RWPE2 (cell line): ENCODE measurements around the gene LRRC45.

Source experiments
- ATAC-seq: fragments of 200-7000 bp; cut with Tn5 transposase; 3 replicates; pipeline ENCODE4 v1.9.1; 2021; ENCODE audit warnings: low read depth
- DNase-seq: peaks from one replicate; pipeline ENCODE4 v3.0.0-alpha.2; 2020; ENCODE audit warnings: low spot score
- H3K27ac ChIP-seq: fragments of 450-650 bp; 2 replicates; pipeline ENCODE4 v1.5.1; 2017; ENCODE audit warnings: mild to moderate bottlenecking; ENCODE audit not compliant: poor library complexity, severe bottlenecking
- H3K27me3 ChIP-seq: fragments of 250-450 bp; sonication (Bioruptor Pico); 2 replicates; pipeline ENCODE4 v1.5.1; 2021; ENCODE audit warnings: mild to moderate bottlenecking, moderate library complexity; ENCODE audit not compliant: insufficient read depth, poor library complexity, severe bottlenecking
- H3K36me3 ChIP-seq: fragments of 250-450 bp; sonication (Bioruptor Pico); 2 replicates; pipeline ENCODE4 v1.5.1; 2020; ENCODE audit warnings: low read depth, mild to moderate bottlenecking, moderate library complexity
- H3K4me1 ChIP-seq: fragments of 250-450 bp; sonication (Bioruptor Pico); 2 replicates; pipeline ENCODE4 v1.5.1; 2021; ENCODE audit warnings: mild to moderate bottlenecking, moderate library complexity; ENCODE audit not compliant: insufficient read depth, poor library complexity, severe bottlenecking
- H3K4me3 ChIP-seq: fragments of 250-450 bp; sonication (Bioruptor Pico); 2 replicates; pipeline ENCODE4 v1.5.1; 2021; ENCODE audit warnings: mild to moderate bottlenecking, moderate library complexity; ENCODE audit not compliant: severe bottlenecking
- H3K9me3 ChIP-seq: fragments of 250-450 bp; sonication (Bioruptor Pico); 2 replicates; pipeline ENCODE4 v1.5.1; 2021; ENCODE audit warnings: mild to moderate bottlenecking, moderate library complexity; ENCODE audit not compliant: severe bottlenecking
- TF ChIP-seq, protein P1 (sequence below): fragments of 450-650 bp; IDR thresholded peaks from one replicate; pipeline ENCODE4 v1.5.1; 2017; ENCODE audit warnings: mild to moderate bottlenecking, moderate library complexity; ENCODE audit not compliant: poor library complexity, severe bottlenecking

The LRRC45 gene

DNA sequence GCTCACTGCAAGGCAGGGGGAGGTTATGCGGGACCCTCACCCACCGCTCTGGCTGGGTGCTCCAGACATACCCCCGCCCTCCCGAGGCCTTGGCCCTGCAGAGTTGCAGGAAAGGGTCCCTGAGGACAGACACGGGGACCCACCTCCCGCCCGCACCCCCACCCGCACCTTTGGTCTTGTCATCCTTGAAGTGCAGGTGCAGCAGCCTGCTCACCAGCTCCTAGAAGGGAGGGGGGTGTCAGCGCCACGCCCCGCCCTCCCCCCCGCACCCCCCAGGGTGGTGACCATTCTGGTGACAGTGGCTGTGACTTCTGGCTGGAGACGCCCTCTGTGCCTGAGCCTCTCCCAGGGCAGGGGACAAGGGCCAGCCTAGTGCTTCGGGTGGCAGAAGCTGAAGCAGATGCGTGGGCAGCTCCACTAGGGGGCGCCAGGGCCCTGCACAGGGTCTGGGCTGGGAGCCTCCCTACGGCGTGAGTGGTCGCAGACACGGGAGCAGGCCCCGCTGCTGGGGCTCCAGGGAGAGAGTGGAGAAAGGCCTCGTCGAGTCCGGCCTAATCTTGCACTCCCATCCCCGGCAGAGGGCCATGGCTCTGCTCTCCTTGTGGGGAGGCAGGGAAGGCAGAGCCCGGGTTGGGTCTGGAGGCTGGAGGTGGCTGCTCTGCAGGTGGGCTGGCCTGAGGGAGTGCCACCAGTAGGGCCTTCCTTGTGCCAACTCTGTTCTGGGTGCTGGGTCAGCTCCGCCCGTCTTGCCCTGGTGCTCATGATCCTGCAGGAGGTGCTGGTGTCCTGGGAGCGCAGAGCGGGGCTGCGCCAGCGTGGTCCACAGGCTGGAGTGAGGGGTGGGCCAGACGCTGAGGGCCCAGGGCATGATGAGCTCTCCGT lies 3.2 kb upstream of the LRRC45 start:
- no peaks in the 10 kb centered on the region for H3K4me1 ChIP-seq
- TF ChIP-seq, protein P1, sequence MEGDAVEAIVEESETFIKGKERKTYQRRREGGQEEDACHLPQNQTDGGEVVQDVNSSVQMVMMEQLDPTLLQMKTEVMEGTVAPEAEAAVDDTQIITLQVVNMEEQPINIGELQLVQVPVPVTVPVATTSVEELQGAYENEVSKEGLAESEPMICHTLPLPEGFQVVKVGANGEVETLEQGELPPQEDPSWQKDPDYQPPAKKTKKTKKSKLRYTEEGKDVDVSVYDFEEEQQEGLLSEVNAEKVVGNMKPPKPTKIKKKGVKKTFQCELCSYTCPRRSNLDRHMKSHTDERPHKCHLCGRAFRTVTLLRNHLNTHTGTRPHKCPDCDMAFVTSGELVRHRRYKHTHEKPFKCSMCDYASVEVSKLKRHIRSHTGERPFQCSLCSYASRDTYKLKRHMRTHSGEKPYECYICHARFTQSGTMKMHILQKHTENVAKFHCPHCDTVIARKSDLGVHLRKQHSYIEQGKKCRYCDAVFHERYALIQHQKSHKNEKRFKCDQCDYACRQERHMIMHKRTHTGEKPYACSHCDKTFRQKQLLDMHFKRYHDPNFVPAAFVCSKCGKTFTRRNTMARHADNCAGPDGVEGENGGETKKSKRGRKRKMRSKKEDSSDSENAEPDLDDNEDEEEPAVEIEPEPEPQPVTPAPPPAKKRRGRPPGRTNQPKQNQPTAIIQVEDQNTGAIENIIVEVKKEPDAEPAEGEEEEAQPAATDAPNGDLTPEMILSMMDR = peak; percentile 69
- no peak for ATAC-seq

DNA sequence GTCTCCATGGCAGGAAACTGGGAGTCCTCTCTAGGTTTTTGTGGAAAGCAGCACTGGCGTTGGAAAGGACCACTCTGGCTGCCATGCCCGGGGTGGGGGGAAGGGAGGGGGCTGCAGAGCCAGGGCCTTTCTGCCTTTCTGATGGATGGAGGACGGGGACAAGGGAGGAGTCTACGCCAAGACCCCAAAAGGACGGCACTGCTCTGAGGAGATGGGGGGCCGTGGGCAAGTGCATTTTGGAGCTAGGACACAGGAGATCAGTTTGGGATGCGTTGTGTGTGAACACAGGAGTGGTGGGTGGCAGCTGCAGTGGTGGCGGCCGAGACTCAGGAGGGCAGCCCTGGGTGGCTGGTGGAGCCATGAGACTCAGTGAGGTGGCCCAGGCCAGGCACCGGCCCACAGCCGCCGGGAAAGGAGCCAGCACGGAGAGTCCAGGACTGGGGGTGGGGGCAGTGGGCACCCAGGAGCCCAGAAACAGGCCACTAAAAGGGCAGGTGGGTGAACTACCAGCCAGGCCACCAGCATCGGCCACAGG lies 2.5 kb upstream of the LRRC45 start:
- no peak for ATAC-seq
- Histone ChIP-seq H3K4me3 (no peak overlapping the region), H3K27me3 (no peaks in the 10 kb centered on the region), H3K4me1 (no peaks in the 10 kb centered on the region), H3K27ac (no peak overlapping the region), H3K9me3 (no peaks in the 10 kb centered on the region), H3K36me3 (0 out of 2 replicates have a peak, but pooled peaks cover 9% of the 10 kb centered on the region)
- TF ChIP-seq, protein P1 = no peak
- no peak for DNase-seq

More for the DNA sequence above, 3.2 kb upstream of the LRRC45 start:
- Histone ChIP-seq H3K36me3 (0 out of 2 replicates have a peak, but pooled peaks cover 9% of the 10 kb centered on the region), H3K4me3 (no peak overlapping the region), H3K27ac (no peak overlapping the region), H3K27me3 (no peaks in the 10 kb centered on the region), H3K9me3 (no peaks in the 10 kb centered on the region)
- DNase-seq = no peak

DNA sequence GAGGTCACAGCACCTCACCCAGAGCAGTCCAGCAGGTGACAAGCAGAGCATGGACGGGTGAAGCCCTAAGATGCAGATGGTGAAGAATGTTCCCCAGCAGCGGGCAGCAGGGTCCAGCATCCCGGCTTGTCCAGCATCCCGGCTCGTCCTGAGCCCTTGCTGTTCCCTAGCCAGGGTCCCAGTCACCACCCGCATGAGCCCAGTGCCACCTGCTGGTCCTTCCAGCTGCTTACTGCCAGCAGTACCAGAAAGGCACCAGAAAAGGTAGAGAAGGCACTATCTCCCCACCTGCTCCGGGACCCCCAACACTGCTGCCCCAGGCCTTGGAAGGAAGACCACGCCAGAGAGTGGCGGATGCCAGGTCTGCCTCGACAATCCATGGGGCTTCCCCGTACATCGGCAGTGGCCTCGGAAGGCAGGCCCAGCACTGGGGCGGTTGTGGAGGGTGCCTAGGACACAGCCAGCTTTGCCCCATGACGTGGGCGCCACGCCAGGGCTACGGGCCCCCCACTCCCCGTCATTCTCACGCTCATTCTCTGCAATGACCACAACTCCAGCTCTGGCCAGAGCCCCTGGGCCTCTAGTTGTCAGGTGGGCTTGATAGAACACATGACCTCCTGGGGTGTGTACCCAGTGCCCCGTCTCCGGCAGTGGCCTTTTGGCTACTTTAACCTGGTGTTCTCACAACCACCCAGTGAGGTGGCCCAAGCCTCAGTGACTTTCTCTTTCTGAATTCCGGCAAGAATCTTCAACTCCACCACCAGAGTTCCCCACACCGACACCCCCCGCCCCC lies 1.8 kb upstream of the LRRC45 start:
- ATAC-seq = peak; percentile 13
- Histone ChIP-seq H3K36me3 (0 out of 2 replicates have a peak, but pooled peaks cover 9% of the 10 kb centered on the region), H3K4me1 (no peaks in the 10 kb centered on the region), H3K27me3 (no peaks in the 10 kb centered on the region), H3K27ac (peak overlapping the region; percentile 48), H3K9me3 (no peaks in the 10 kb centered on the region), H3K4me3 (peak overlapping the region; percentile 81)
- TF ChIP-seq, protein P1 = peak; percentile 78
- DNase-seq = no peak

DNA sequence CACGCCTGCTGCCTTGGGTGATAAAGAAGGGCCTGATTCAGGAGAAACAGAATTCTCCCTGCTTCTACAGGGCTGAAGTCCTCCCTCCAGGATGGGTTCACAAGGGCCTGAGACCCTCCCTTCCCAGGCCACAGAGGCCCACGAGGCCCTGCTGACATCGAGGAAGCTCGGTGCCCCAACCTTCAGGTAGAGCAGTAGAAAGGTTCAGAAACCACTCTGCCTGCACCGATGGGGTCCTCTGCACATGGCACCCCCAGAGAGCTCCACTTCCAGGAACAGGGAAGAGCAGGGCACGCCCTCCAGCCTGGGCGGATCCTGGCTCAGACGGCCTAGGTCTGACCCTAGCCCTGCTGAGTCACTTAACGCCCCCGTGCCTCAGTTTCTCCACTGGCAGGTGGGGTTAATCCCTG lies 1.2 kb upstream of the LRRC45 start:
- H3K27ac ChIP-seq = peak overlapping the region; percentile 48
- 0 out of 2 replicates have a peak, but pooled peaks cover 9% of the 10 kb centered on the region for H3K36me3 ChIP-seq
- H3K4me3 ChIP-seq = peak overlapping the region; percentile 81

More for the DNA sequence above, 1.2 kb upstream of the LRRC45 start:
- no peaks in the 10 kb centered on the region for H3K9me3 ChIP-seq
- TF ChIP-seq, protein P1 = no peak
- no peaks in the 10 kb centered on the region for H3K4me1 ChIP-seq
- DNase-seq (no peak), ATAC-seq (no peak)
- no peaks in the 10 kb centered on the region for H3K27me3 ChIP-seq
